HG02981 (cell line): ENCODE data around the gene GPR160.

ENCODE experiments used
- ATAC-seq: cut with Tn5 transposase; IDR thresholded peaks from one replicate; pipeline ENCODE4 v1.9.1; 2021; ENCODE audit warnings: mild to moderate bottlenecking, moderate library complexity; ENCODE audit not compliant: unreplicated experiment

GPR160 gene

DNA sequence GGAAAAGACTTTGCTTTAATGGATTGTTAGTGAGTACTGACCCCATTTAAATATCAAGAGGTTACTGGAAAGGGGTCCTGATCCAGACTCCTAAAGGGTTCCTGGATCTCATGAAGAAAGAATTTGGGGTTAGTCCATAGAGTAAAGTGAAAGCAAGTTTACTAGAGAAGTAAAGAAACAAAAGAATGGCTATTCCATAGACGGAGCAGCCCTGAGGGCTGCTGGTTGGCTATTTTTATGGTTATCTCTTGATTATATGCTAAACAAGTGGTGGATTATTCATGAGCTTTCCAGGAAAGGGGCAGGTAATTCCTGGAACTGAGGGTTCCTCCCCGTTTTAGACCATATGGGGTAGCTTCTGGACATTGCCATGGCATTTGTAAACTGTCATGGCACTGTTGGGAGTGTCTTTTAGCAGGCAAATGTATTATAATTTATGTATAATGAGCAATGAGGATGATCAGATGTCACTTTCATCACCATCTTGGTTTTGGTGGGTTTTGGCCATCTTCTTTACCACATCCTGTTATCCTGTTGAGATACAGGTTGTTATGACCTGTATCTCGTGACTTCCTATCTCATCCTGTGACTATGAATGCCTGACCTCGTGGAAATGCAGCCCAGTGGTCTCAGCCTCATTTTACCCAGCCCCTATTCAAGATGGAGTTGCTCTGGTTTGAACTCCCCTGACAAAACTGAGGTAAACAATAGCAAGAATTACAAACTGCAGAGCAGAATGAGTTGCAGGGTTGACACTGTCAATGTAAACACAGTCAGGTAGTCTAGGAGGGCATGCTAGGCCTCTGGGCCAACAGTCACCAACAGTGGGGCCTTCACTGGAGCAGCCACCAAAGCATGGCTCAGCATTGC is 10.3 kb upstream of the GPR160 start:
- no peak for ATAC-seq

DNA sequence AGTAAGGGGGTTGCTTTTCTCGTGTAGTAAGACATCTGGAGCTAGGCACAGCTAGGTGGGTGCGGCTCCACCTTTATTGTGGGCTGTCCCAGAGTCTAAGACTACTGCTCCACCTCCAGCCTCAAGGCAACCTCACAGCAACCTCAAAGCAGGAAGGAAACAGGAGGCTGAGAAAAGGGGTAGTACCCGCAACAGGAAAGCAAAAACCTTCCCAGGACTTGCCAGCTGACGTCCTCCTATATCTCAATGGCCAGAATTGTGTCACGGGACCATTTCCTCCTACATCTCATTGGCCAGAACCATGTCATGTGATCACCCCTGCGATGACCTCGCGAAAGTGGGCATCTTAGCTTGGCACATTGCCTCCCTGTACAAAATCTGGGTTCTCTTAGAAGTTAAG is 4.3 kb upstream of the GPR160 start:
- no peak for ATAC-seq

DNA sequence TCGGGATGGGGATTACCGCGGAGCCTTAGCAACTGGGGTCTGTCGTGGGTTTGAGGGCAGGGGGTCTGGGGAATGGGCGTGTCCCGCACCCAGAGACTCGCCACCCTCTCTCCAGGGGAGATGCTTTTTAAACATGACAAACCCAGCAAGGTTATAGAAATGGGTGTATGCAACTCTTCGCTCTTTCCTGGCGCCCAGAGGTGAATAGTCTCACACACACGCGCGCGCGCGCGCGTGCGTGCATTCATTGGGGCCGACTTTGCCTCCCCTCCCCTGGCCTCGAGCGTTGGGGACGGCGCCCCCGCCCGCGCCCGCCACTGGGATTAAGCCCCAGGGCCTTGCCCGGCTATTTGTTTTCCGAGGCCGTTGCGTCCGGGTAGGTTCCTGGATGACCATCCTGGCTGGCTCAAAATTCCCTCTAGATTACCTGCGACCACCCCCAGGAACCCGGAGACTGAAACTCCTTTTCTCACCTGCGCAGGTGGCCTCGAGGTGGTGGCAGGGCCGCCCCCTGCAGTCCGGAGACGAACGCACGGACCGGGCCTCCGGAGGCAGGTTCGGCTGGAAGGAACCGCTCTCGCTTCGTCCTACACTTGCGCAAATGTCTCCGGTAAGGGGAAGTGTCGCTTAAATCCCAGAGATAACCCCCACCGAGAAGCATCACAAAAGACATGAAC is 777 bp downstream of the GPR160 start:
- ATAC-seq, result peak; percentile 7

DNA sequence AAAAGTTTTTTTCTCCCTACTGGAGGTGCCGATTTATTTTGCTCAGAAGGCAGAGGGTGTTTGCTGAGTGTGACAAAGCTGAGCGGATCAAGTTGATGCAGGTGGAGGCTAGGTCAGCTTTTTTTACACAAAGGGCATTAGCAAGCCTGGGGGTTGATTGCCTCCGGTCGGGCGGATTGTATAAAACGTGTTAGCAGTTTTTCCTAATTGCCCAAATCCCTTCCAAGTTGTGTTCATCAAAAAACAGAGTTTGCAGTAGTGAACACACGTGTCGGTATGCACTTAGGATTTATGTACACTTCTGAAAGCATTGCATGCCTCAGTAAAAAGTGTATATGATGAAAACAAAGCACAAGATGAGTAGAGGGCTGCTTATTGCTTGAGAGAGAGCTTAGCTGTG is 2.6 kb downstream of the GPR160 start:
- no peak for ATAC-seq

DNA sequence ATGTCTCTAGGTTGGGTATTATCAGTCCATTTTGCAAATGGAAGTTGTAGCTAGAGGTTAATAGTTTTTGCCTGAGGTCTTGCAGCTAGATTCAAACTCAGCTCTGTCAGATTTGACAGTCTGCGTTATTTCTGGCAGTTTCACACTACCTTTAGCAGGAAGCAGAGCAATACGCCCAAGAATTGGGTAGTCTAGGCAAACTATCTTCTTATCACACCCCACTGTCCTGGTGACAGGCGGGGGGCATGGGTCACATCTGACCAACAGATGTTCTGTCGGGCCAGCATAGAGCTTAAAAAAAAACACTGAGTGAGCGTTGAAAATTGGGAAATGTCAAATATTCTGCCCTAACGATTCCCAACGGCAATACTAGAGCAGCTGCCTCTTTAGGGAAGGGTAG is 5.7 kb downstream of the GPR160 start:
- no peak for ATAC-seq

DNA sequence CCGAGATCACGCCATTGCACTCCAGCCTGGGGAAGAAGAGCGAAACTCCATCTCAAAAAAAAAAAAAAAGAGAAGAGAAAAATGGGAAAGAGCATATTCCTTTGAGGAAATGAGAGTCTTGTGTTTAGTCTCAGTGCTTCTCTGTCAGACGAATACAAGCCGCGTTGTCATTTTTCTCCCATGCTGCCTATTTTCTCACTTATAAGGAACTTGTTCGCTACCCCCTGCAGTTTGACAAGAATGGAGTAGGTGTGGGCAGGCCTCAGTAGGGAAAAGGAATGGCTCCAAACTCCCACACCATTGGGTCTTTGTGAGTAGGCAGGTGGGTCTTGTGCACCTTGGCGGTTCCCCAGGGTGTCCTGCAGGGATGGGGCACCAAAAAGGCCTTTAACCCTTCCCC is 6.5 kb downstream of the GPR160 start:
- ATAC-seq, result no peak

DNA sequence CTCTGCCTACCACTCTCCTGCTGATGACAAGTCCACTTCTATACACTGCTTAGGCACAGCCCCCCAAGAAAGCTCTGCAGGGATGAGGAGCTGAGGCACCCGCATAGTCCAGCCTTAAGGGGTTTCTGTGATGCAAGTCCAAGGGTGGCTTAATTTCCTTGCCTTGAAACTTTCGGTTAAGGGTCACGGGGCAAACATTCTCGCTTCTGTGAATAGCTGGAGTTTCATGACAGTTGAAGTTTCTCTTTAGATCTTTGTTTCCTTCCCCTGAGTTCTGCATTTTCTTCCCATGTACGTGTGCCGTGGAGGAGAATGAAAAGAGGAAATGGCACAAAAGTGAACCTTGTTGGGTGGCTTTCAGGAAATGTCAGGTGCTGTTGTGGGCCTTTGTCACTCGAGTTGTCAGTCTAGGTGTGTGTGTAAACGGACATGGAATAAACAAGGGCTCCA is 7.0 kb downstream of the GPR160 start:
- ATAC-seq, result peak; percentile 78

DNA sequence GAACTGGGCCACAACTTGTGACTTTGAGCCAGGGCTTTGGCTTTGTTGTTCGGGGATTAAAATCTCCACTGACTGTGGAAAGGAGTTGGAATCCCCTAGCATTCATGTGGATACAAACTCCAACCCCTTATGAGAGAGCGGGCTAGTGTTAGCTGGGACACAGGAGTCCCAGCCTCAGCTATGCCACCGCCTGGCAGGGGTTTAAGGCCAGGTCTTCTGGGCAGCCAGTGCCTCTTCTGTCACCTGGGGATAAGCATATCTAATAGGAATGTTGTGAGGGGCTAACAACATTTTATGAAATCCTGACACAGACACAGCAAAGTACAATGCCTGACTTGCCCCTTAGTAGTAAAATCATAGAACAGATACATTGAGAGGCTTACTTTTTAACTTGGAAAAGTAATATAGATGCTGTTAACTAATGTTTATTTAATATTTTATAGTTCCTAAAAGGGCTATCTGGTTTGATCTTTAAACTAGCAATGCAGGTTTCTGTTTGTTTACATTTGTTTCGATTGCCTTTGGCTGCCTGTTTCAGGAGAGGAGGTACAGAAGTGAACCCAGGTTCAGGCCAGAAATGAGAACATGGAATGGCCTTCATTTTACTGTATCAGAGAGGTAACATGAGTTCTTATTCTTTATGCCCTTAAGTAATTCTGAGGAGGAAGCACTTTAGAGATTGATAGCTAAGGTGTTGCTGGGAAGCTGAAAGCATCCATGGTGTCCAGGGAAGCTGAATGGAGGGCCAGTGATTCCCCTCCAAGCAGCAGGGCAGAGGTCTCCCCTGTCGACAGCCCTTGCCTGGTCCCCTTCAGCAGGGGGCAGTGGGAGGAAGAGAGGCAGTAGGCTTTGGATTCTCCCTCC is 8.7 kb downstream of the GPR160 start:
- ATAC-seq, result no peak

DNA sequence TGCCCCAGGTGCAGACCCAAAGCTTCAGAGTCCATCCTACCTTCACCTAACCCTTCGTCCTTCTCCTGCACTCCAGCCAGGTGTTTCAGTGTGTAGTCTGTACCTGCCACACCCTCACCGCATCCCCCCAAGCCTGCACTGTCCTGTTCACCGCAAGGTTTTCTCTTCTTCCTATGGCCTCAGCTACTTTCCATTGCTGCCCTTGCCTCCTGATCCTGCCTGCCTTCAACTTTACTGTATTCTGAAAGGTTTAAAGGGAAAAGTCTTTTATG is 9.3 kb downstream of the GPR160 start:
- no peak for ATAC-seq

DNA sequence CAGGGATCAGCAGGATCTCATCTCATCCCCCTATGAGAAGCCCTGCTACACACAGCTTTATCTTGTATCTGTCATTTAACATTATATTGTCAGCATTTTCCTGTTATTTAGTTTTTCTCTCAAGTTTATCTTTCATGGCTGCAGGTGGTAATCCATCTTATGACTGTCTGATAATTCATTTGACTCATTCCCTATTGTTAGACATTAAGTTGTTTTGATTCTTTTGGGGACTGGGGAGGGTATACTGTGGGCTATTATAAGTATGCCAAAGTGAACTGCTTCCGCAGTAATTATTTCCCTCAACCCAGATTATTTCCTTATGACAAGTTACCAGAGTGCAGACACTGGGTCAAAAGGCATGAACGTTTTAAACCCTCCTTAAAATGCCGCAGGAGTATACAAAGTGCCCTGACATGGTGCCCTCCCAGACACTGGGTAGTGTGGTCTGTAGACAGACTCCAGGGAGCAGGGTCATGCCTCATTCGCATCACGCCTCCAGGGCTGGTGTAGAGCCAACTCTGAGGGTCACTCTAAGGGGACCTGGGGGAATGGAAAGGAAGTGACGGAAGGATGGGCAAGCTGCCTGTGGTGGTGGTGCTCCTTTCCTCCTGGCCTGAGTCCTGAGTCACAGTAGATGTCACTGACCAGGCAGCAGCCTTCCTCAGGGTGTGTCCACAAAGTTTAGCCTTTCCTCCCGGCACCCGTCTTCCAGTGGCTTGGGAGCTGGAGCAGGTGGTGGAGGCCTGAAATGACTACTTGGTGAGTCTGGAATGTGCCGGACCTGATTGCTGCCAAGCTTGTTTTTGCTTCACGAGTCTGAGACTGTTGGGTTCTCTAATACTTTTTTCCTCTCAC is 11.6 kb downstream of the GPR160 start:
- no peak for ATAC-seq

DNA sequence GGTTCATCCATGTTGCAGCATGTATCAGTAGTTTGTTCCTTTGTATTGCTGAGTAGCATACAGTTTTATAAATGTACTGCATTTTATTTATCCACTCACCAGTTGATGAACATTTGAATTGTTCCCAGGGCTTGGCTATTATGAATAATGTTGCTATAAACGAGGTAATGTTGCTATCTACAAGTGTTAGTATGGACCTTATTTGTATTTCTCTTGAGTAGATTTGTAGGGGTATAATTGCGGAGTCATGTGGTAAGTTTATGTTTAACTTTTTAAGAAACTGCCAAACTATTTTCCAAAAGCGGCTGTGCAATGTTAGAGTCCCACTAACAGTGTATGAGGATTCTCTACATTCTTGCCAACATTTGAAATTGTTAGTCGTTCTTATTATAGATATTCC is 13.0 kb downstream of the GPR160 start:
- no peak for ATAC-seq

DNA sequence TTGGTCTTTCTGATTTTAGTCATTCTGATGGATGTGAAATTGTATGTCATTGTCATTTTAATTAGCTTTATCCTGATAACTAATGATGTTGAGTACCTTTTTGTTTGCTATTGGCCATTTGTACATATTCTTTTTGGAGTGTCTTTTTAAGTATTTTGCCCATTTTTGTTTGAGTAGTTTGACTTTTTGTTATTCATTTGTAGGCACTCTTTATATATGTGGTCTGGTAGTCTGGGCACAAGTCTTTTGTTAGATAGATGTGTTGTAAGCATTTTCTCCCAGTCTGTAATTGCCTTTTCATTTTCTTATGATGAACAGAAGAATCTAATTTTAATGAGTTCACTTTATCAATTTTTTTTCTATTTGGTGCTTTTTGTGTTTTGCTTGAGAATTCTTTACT is 14.6 kb downstream of the GPR160 start:
- ATAC-seq, result no peak

DNA sequence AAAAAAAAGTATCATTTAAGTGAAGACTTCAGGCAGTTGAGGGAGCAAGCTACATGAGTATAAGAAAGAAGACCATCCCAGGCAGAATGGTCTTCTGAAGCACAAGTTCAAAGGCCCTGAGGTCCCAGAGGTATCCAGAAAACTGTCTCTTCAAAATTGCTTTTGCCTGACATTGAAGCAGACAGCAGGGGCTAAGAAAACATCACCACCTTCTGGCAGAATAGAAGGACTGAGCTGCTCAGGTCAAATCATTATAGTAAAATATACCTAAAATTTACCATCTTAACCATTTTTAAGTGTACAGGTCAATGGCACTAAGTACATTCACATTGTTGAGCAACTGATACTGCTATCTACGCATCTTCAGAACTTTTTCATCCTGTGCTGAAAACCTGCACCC is 16.4 kb downstream of the GPR160 start:
- no peak for ATAC-seq

DNA sequence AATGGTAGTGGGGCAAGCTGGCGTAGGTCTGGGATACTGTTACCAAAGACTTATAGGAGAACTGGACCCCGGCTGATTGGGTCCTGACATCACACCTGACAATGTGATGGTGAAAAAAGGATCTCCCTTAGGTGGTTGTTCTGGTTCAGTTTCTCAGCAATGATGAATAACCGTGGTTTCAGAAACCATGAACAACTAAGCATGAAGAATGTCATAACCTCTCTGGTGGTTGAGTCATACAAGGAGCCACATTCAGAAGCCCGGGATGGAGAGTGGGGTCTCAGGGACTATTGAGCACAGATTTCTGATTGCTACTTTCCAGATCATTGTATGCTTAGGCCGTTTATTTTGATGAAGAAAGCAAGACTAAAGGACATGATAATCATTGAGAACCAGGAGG is 17.4 kb downstream of the GPR160 start:
- ATAC-seq, result peak; percentile 62

DNA sequence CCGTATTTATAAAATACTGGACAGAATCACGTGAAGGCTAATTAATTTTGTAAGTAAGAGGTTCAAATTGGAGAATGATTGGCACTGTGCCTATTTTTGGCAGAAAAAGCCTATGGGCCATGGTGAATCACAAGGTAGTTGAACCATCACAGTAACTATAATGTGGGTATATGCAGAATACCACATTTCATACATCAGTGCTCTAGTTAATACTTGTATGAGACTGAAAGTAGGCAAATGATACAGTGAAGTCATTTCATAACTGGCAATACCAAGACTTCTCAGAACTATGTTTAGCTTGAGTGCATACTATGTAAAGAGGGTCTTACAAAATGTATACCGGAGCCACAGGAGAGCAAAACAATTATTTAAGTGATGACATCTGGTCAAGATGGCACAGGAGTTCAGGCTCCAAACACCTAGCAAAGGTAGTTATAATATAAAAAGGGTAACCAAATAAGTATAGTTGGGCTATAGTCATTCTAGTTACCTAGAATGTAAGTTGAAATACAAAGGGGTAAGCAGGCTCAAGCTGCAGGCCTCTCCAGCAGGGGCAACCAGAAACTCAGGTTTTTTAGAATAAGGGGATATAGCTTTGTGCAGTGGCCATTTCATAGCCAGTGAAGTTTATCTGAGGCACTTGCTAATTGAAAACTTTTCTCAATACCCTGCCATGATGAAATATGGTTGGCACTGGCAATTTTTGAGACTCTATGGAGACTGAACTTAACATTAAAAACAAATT is 19.1 kb downstream of the GPR160 start:
- ATAC-seq, result peak; percentile 97

DNA sequence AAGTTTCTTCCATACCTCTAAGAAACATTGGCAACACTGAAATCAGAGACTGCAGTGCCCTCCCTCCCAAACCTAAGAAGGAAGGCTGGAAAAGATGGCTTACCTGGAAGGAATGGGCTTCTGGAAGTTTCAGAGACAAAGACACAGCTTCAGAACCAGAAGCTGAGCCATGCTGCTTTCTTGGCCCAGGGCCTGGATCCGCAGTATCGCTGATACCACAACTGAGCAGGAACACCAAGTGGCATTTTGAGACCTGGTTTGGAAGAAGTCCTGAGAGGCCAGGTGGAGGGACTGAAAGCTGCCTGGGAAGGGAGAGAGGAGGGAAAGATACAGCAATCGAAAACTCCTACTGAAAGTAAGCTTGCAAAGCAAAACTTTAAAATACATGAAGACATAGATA is 19.8 kb downstream of the GPR160 start:
- ATAC-seq, result no peak

DNA sequence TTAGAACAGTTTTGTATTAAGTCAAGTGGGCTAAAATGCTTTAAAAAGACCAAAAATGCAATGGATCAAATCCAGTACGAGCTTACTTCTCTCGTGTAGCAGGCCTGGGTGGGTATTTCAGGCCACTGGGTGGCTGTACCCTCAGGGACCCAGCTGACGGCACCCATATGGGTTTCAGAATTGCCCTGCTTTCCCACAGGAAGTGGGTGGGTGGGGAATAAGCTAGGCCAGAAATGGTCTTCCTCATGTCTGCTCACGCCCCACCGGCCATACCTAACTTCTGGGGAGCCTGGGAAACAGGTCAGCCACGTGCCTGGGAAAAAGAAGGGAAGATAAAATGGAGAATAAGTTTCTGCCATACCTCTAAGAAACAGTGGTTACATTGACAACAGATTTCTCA is 20.3 kb downstream of the GPR160 start:
- ATAC-seq, result no peak

DNA sequence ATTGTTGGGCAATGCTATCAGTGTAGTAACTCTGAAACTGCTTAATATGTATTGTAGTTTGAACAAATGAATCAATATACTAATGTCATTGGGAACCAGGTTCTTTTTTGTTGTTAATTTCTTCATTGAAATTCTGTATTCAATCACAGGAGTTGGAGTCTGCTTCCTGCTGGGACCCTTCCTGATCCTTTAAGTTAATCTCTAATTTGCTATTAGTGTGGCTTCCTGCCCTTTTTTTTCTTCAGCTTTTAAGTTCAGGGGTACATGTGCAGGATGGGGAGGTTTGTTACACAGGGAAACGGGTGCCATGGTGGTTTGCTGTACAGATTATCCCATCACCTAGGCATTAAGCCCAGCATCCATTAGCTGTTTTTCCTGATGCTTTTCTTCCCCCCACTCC is 21.7 kb downstream of the GPR160 start:
- no peak for ATAC-seq

DNA sequence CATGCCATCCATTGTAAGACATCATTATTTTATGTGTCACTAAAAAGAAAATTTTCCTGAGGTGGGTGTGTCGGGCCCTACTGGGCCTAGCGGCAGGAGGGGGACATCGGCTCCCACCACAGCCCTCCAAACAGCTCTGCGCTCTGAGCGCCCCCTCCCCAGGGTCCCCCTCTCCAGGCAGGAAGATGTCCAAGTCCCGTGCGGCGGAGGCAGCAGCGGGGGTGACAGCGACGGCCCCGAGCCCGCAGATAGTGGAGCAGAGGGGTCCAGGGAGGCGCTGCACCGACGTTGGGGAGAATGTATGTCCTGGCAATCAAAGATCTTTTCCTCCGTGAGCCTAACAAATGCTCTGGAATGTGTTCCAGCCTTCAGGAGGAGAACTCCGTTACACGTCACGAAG is 24.3 kb downstream of the GPR160 start:
- no peak for ATAC-seq

DNA sequence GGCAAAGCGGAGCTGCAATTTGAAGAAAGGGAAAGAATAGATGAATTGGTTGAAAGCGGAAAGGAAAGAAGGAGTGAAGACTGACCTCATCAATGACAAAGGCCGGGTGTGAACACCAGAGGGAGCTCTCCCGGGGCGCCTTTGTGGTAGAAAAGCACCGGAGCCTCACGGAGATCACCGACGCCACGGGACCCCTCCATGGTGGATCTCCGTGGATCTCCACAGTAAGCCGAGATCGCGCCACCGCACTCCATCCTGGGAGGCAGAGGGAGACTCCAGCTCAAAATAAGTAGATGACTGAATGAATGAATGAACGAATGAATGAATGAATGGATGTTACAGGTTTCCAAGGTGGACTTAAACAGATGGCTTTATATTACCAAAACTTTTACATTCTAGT is 25.0 kb downstream of the GPR160 start:
- ATAC-seq, result no peak
